HG02870 (cell line): Measurements from ENCODE around the gene RALGPS1.

ENCODE experiments used
- ATAC-seq: cut with Tn5 transposase; IDR thresholded peaks from one replicate; pipeline ENCODE4 v1.9.1; 2021; ENCODE audit warnings: mild to moderate bottlenecking, moderate library complexity; ENCODE audit not compliant: unreplicated experiment

RALGPS1 gene

DNA sequence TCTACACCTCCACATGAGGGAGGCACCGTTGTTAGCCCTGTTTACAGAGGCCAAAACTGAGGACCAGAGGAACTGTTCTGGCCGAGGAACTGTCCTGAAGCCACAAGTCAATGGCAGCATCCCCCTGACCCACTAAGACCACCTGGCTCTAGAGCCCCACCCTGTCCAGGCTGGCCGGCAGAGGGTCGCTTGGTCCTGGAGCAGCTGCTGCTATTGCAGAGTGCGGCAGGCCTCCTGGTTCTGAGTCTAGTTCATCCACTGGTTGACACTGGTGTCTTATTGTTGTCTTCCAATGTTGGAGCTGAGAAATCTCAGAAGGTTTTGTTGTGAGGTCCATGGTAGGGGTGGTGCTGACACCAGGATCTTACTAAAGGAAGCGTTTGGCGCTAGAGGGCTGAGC lies 234.4 kb downstream of the RALGPS1 start:
- no peak for ATAC-seq

DNA sequence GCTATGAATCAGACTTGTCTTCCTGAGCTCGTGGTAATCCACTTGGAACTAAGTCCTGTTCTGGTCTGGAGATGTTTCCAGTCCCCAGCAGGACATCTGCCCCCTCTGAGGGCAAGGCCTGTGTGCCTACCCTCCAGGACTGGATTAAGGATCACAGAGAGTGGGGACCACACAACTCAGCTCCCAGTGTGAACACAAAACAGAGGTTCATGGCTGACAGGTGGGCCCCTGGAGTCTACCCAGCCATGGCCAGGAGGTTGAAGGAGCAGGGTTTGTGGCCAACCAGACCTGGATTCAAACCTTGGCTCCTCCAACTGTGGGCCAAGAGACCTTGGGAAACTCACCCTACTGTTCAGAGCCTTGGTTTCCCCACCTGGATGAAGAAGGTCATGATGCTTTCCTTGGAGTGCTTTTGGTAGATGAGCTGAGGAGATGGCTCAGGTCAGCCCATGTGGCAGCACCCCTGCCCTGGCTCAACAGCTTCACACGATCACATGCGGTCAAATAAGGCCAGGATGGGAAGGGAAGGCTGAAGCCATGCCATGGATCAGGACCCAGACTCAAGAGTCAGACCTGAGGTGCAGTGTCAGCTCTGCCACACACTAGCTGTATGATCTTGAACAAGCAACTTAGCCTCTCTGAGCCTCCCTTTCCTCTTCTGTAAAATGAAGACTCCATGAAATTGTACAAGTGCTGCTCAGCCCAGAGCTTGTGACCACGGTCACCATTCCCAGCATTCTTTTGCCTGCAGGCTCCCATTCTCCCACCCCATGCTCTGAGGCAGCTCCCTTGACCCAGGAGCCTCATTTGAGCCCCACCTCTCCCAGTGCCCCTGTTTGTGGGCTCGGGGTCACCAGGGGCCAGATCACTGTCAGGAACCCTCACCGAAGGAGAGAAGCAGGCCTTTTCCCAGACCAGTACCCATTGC lies 235.1 kb downstream of the RALGPS1 start:
- no peak for ATAC-seq

DNA sequence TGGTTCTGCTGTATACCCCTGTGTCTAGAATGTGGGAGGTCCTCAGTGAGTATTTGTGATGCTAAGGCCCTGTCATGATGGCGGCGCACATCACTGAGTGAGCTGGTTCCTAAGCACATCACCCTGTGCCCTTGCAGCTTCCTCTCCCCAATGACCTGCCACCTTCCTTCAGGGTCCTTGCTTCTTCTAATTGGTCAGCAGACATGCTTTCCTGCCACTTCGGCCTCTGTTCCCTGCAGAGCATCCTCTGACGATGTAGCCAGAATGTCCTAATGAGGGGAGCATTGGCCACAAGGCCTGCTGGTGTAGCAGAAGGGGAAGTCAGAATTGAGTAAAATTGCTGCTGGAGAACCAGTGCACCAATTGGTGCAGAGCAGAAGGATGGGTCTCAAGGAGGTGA lies 238.9 kb downstream of the RALGPS1 start:
- ATAC-seq = no peak

DNA sequence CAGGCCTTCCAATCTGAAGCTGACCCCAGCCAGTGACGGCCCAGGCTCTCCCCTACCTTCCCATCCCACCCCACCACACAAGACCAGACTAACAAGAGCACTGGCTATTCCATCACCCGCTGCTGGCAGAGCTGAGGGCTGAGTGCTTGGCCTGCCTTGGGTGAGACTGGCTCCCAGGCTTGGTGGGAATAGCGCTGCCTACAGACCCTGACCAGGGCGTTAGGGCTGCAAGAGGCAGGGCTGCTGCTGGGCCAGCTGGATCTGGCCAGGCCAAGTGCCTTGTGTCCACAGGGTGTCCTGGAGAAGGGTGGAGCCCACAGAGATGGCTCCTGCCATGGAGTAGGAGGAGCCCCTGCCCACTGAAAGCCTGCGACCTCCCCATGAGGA lies 239.4 kb downstream of the RALGPS1 start:
- no peak for ATAC-seq

DNA sequence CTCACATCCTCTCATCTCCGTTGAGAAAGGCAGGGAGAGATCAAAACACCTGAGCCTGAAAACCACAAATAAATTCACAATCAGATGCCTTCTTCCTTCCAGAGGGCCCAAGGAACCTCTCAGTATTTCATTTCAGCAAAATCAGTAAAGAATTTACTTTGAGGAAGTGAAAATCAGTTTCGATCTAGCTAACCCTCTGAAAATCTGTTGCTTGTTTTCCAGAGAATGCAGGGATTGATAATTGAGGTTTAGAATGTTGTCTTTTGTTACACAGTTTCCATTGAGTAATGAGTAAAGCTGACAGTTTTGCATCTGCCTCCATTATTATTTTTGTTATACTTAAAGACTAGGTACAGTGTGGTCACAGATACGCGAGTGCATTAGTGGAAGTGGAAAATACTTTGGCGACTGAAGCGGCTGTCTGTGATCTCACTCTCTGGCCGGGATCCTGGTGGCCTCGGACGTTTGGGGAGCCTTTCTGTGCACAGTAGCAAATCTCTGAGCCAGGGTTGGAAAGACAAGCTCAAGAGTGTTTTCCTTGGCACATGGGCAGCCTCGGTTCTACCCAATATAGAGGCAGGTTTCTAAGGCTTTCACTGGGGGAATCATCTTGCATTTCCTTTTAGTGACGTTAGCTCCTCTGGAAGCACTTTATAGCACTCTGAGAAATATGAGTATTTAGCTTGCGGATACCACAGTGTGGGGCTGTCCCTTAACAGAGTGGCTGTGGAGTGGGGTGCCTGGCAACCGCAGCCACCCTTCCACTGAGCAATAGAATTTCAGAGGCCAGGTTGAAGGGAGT lies 240.0 kb downstream of the RALGPS1 start:
- peak; percentile 48 for ATAC-seq

DNA sequence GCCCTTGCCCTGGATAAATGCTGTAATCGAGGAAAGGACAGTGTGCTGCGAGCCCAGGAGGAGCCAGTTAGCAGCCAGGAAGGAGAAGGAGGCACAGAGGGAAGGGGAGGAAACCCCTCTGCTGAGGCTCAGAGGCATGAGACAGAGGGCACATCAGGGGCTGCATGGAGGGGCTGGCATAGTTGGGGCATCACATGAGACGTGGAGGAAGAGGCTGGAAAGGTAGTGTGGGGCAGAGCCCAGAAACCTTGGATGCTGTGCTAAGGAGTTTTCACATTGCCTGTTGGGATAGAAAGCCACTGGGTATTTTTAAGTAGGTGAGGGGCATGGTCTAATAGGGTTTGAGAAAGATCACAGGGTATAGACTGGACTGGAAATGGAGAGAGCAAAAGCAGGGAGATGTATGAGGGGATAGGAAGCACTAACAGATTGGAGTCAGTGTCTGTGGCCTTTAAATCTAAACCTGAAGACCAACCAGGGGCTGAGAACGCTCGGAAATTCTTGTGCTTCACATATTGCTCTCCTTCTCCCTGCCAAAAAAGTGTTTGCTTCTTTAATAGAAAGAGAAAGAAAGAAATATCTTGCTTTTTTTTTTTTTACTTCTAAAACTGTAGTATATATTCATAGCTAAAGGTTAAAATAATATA lies 240.9 kb downstream of the RALGPS1 start:
- no peak for ATAC-seq

DNA sequence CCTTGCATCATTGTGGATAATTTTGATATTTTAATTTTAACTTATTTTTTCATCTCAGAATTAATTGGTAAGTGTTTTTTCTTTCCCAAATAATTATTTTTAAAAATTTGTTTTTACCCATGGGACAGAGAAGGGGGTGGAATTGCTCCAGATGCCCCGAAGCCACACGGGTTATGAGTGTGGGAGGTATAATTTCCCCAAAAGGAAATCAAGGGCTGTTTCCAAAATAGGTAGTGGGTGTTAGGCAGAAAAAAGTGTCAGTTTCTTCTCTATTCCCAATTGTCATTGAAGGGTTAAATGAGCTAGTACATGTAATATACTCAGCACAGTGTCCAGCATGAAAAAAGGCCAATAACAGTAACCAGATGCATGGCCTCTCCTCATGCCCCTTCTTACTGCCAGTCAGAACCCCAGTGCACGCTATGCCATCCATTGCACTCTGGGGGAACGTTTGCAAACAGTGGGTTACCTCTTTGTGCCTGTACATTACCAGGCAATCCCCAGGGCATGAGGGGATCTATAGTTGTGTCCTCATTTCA lies 244.3 kb downstream of the RALGPS1 start:
- ATAC-seq = no peak

DNA sequence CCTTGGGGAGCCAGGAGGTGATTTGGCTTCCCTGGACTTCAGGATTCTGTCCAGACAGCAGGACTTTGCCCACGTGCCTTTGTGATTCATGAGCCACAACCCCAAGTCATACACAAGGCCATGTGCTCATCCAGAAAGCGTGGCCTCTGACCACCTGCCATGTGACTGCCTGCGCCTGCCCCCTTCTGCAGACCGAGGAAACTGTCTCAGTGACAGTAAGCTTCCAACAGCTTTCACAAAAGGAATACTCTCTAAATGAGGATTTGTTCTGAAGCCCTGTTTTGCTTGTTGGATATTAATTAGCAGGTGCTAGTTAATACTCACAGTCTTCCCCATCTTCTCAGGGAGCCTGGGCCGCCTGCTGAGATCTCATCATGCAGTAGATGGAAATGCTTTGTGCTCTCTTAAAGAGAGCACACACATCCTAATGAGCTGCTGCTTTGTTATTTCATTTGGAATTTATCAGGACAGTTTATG lies 244.8 kb downstream of the RALGPS1 start:
- ATAC-seq = no peak

DNA sequence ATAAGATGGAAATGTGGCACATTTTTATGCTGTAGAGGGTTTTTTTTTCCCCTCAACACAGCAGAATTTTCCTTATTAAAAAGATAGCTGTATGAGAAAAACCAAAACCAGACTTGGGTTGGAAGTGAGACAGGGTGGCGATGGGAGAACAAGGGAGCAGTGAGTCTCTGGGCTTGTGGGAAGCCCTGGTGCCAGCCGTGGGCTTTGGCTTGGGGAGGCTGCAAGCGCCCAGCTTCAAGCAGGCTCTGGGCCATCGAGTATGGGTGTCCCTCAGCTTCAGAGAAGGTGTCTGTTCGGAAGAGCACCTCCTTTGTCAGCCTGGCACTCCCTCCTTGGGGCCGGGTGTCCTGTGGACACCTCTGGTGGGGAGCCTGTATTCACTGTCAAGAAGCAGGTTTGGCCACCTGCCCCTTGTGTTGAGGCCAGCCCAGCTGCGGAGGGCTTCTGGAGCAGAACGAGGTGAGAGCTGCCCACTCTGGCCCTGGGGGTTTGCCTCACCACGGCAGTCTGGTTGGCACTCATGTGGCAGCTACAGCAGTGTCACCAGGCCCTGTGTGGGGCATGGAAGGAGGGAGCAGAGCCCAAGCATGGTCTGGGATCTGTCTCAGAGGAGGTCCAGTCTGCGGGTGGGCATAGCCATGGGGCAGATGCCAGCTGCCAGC lies 245.5 kb downstream of the RALGPS1 start:
- ATAC-seq = no peak

DNA sequence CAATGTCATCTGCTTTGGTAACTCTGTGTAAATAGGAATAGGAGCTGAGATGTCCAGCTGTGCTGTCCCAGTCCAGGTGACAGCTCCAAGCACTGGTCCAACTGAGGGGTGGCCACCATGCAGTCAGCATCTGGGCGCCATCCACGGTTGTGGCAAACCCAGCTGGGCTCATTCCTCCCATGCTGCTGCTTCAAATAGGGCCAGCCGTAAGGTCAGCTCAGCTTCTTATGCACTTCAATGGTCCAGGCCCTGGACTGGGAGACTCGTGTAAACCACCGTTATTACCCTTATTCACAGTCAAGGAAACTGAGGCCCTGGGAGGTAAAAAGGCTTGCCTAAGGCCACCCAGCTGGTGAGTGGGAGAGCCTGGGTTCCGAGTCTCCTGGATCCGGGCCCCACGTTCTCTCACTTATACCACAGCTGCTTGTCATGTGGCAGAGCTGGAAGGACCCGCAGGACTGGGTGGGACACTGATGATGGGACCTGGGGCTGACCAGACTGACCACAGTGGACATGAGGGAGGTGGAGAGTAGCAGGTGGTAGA lies 246.6 kb downstream of the RALGPS1 start:
- no peak for ATAC-seq

DNA sequence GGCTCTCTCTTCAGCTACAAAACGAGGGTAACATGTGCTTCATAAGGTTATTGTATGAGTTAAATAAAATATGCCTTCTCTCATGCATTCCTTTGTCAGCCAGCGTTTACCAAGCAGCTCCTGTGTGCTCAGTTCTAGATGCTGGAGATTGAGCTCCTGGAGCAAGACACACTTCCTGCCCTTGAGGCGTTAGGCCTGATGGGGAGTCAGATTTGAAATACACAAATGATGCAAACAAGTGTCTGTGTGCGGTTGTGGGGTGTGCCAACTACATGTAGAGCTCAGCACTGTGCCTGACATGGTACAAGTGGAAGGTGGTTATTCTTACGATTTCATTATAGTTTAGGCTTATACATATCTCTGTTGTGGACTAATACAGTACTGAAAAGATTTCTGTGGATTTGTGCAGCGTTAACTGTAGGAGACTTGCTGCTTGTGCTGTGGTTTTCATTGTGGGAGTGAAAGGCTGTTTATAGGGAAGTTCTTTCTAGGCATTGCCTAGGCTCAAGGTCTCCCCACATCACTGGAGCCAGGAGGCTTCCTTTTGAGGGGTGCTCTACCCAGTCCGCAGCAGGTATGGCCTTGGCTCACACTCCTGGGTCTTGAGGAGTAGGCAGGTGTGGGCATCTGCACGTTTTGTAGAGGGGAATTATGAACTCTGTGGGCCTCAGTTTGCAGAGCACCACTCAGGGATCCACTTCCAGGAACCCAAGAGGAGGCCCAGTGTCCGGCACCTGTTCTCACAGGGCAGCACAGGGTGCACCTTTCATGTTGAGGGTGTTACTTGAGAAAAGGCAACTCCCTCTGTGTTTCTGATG lies 247.7 kb downstream of the RALGPS1 start:
- no peak for ATAC-seq

DNA sequence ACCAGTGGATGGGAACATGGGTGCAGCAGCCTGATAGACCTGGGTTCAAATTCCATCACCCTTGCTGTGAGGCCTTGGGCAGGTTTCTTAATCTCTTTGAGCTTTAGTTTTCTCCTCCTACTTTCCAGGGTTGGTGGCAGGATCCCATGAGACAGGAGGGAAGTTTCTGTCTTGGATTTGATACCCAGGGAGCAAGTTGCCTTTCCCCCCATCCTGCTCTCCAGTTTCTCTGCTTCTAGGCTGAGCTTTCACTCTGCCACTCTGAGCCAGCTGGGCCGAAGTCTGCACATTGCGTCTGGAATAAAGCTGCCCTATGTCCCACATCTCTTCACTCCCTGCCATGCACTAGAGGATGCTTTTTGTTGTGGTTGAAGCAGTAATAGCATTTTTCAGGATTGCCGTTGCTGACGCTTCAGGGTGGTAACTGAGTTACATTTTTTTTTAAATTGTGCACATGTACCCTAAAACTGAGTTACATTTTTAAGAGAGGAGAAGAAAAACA lies 248.3 kb downstream of the RALGPS1 start:
- ATAC-seq = no peak

DNA sequence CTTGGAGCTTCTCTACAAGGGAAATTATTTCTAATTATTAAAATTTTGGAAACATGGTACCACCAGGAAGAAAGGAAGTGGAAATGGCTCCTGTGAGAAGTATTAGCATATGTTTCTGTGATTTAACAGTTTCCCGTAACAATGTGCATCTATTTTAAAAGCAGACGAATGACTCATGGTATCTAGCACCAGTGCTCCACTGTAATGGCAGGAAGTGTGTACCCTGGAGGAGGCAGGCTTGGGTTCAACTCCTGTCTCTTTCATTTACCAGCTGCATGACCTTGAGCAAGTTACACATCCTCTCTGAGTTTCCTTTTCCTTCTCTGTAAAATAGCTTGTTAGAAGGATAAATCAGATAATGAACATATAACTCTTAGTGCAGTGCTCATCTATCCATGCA lies 248.8 kb downstream of the RALGPS1 start:
- ATAC-seq = no peak

DNA sequence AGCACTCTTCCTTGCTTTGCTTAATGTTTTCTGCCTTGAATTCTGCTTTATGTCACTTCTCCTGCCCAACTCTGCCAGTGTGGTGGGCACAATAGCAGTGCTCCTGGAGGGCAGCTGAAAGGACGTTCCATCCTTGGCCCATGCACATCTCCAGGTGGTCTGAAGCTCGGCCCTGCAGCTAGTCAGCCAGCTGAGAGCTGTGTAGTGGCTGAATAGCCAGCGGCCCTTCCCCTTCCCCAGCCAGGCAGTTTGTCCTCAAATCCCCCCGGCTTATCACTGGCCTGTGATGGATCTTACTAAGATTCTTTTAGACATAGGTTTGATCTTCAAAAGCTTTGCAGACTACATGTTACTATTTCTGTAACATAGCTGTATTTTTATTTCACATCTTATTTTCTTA lies 250.5 kb downstream of the RALGPS1 start:
- no peak for ATAC-seq

DNA sequence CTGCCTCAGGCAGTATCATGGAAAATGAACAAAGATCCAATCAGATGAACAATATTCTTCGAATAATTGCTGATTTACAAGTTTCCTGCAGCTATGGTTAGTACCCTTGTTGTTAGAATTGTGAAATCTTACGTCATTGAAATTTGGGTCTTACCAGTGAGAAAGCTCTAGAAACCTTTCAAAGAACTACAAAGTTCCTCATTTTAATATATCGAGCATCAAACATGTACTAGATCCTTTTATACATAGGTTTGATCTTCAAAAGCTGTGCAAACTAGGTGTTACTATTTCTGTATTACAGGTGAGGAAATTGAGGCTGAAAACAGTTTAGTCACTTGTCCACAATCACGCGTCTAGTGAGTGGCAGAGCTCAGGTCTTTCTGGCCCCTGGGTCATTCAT lies 251.5 kb downstream of the RALGPS1 start:
- no peak for ATAC-seq

DNA sequence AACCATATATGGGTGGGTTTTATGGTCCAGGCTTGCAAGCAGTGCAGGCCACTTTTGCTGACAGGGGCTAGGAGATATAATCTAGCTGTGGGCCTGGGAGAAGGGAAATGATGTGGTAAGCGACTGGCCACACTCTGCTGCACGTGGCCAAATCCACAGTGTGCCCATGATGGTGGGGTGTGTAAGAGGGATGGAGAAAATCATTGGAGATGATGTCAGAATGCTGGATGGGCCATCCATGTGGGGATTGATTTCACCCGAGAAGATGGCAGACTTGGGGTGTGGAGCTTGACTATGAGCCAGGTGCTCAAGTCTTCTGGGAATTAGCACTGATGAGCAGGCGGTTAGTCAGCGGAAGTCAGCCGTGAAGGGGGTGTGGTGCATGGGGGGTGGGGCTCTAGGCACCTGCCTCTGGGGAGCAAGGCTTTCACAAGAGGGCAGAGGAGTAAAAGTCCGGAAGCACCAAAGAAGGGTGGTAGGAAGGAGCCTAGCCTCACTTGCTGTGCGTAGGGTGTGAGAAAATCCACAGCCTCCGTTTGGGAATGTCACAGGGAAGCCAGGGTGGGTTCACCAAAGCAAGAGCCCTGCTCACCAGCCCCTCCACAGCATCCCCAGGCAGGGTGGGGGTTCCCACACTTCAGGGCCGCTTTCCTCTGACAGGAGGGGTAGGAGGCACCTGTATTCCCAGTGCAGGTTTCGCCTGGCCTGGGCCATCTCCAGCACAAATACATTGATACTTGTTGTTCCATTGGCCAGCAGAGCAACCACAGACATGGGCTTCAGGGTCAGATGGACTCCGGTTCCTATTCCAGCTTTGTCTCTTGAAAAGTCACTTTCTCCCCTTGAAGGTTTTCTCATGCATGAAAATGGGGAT lies 252.3 kb downstream of the RALGPS1 start:
- ATAC-seq = no peak

DNA sequence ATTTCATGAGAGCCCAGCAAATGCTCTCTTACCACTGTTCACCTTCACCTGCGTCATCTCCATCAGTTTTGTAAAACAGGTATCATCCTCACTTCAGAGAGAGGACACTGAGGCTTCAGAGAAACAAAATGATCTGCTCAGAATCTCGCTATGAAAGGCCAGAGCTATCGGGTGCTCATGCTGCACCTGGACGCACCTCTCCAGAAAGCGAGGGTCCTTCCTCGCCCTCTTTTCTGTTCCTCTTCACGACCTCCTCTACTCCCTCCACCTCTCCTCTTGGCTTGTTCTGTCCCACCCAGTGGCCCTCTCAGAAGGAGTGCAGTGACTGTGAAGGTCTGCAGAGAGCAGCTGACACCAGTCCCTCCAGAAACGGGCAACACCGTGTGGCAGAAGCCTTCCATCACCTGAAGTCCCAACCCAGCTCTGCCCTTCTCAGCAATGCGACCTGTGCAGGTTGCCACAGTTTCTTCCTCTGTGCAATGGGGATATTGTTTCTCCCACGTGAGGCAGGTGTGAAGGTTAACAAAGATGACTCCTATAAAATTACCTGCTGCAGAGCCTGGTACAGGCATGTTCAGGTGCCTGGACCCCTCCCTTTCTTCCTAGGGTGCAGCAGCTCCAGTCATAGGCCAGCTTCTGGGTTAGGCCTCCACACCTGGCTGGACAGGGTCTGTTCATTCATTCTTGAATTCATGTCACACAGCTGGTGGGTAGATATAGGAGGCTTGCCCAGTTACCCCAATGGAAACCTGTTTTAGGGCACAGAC lies 253.2 kb downstream of the RALGPS1 start:
- ATAC-seq = no peak
